HG03280 (cell line): Measurements from ENCODE around the gene ENAH.
"Not testable (repeated sequence)": the region's sequence is repeated elsewhere in the genome, so short reads cannot be mapped to it uniquely, and the experiment has no call there.

Source experiments
- ATAC-seq: cut with Tn5 transposase; IDR thresholded peaks from one replicate; pipeline ENCODE4 v1.9.1; 2021; ENCODE audit warnings: mild to moderate bottlenecking, moderate library complexity; ENCODE audit not compliant: unreplicated experiment

ENAH gene

DNA sequence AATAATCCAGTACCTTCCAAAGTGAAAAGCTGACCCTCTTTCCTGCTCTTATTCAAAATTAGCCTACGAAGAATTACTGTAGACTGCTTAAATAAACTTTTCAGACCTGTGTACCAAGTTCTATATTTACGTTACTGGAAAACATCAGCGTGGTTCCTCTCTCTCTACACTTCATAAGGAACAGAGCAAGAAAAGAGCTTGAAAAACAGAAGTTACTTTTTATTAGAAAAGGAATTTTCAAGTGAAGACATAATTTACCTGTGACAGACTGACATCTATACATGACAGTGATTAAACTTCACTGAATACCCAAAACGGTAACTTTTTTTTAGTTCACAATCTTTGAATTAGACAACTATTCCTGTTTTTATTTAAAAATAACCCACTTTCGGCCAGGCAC lies 2.7 kb downstream of the ENAH start:
- ATAC-seq, result no peak

DNA sequence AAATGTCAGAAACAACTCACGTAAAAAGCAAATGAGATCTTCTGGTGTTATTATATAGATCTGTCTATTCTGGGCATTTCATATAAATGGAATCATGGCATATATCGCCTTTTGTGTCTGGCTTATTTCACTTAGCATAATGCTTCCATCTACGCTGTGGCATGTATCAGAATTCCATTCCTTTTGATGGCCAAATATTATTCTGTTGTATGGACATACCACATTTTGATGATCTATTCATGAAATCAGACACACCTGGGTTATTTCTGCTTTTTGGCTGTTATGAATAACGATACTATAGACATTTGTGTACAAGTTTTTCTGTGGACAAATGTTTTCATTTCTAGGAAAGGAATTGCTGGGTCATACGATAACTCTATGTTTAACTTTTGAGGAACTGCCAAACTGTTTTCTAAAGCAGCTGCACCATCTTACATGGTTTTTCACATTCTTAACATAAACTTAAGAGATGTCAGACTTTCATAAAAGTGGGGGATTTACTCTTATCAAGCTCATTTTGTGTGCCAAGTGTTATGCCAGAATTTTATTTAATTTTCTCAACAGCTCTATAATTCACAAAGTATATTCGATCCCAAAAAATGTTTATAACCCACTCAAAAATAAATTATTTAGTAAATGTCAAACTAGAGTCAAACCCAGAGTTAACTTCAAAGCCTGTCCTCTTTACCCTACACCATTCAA lies 7.6 kb downstream of the ENAH start:
- ATAC-seq, result no peak

DNA sequence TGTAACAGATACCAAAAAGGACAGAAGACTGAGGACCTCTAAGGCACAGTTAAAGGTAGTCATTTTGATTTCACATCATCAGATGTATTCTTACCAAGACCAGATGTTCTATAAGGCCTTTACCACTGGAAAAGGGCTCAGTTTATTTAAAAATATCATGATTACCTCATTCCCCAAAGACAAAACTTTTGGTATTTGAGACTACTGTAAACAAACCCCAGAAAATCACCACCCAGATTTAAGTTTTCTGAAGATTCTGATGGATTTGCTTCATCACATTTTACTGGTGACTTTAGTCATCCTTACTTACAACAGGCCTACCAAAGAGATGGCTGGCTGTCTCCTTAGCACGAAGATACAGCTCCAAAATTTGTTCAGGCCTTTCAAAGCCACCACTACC lies 8.3 kb downstream of the ENAH start:
- no peak for ATAC-seq

DNA sequence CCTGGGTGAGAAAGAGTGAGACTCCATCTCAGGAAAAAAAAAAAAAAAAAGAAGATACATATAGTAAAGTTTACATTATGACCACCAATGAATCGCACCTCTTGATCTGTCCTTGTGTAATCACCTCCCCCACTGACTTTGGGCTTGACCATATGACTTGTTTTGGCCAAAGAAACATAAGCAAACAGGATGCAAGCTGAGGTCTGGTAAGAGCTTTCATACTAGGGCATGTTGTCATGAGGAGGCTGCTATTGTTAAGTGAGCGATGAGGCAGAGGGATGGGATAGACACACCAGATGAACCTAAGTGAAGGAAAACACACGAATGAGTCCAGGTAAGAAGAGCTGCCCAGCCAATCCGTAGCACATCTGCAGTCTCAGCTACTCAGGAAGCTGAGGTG lies 10.7 kb downstream of the ENAH start:
- no peak for ATAC-seq

DNA sequence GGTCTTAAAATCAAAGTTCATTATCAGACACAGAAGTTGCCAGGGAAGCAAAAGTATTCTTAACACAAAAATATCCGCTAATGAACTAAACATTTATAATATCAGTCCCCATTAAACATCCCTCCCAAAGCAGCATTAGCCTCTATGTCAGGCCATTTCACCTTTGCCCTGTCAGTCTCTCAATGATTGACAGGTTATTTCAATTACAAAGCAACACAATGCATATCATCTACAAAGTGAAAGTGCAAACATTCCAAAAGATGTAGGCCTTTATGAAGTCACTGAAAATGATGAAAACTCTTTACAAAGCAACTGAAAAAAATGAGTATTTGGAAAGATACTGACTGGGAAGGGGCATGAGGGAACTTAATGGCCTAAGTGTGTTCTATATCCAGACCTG lies 14.1 kb downstream of the ENAH start:
- no peak for ATAC-seq

DNA sequence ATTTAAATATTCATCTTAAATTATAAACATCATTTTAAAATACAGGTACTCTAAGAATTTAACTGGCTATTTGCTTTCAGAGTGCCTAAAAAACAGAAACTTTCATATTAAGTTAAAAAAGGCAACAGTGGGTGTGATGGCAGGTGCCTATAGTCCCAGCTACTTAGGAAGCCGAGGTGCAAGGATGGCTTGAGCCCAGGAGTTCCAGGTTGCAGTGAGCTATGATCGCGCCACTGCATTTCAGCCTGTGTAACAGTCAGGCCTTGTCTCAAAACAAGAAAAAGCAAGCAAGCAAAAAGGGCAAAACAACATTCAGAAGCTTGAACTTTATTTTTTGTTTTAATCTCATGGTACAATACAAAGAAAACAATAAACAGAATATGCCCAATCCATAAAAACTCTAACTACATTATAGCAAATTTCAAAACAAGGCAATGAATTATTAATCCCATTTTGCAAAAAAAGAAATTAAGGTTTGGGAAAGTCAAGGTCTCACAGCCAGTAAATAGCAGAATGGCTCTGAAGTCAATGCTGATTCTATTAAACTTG lies 15.2 kb downstream of the ENAH start:
- no peak for ATAC-seq

DNA sequence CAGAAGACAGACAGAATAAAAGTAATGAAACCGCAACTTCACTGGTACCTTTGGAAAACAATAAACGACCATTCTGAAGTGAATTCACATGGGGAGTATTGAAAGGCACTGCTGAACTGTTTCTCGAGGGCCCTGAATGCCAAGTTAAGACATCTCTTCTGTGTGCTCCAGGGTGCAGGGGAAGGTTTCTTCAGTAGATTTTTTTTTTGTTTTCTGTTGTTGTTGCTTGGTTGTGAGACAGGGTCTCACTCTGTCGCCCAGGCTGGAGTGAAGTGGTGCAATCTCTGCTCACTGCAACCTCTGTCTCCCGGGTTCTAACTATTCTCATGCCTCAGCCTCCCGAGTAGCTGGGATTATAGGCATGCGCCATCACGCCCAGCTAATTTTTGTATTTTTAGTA lies 15.9 kb downstream of the ENAH start:
- ATAC-seq, result not testable (repeated sequence)

DNA sequence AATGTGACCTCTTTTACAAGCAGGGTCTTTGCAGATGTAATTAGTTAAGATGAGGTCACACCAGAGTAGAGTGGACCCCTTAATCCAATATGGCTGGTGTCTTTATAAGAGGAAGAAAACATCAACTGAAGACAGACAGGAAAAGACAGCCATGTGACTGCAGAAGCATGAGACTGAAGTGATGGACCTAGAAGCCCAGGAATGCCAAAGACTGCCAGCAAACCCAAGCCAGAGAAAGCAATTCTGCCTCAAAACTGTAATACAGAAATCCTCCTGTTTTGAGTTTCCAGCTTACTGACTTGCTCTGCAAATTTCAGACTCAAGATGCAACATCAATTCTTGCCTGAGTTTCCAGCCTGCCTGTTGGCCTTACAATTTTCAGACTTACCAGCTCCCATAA lies 17.3 kb downstream of the ENAH start:
- ATAC-seq, result no peak

DNA sequence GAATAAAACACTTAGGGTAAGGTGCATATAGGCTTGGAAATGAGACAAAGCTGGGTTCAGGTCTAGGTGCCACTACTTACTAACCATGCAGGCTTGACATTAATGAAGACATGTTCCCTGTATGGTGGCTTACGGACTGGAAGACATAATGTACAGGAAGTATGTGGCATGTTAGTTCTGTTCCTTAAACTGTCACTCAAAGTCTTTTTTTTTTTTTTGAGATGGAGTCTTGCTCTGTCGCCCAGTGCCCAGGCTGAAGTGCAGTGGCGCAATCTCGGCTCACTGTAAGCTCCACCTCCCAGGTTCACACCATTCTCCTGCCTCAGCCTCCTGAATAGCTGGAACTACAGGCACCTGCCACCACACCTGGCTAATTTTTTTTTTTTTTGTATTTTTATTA lies 20.1 kb downstream of the ENAH start:
- not testable (repeated sequence) for ATAC-seq

DNA sequence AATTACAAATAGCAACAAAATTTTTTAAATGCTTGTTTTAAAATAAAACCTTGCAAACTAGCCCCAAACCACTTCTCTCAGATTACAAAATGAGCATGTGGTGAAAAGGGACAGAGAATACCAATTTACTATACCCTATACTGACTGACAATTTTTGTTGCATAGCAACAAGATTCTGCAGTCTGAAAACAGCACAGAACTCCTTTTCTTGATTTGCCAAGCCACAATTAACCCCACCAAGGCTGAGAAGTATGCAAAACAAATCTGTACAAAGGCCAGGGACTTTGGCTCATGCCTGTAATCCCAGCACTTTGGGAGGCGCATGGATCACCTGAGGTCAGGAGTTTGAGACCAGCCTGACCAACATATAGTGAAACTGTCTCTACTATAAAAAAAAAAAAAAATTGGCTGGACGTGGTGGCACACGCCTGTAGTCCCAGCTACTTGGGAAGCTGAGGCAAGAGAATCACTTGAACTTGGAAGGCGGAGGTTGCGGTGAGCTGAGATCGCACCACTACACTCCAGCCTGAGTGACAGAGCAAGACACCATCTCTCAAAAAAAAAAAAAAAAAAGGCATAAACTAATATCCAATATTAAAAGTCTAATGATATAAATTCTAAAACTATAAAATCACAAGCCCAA lies 21.8 kb downstream of the ENAH start:
- ATAC-seq, result no peak

DNA sequence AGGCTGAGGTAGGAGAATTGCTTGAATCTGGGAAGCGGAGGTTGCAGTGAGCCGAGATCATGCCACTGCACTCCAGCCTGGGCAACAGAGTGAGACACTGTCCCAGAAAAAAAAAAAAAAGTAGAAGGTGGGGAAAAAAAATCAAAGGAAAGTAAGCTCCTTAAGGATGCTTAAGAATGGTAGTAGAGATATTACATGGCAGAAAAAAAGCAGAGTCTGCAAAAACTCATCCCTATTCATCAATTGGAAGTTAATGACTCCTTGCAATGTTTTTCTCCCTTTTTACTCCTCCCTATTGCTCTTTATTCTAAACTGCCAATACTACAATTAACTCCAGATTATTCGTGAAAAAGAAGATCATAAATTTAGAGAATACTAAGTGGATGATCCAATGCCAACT lies 23.4 kb downstream of the ENAH start:
- no peak for ATAC-seq

DNA sequence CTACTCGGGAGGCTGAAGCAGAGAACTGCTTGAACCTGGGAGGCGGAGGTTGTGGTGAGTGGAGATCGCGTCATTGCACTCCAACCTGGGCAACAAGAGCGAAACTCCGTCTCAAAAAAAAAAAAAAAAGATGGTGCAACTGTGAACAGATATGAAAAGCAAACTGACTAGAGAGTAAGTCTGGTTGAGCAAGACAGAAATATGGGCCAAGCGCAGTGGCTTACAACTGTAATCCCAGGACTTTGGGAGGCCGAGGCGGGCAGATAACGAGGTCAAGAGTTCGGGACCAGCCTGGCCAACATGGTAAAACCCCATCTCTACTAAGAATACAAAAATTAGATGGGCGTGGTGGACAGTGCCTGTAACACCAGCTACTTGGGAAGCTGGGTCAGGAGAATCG lies 24.1 kb downstream of the ENAH start:
- ATAC-seq, result not testable (repeated sequence)

DNA sequence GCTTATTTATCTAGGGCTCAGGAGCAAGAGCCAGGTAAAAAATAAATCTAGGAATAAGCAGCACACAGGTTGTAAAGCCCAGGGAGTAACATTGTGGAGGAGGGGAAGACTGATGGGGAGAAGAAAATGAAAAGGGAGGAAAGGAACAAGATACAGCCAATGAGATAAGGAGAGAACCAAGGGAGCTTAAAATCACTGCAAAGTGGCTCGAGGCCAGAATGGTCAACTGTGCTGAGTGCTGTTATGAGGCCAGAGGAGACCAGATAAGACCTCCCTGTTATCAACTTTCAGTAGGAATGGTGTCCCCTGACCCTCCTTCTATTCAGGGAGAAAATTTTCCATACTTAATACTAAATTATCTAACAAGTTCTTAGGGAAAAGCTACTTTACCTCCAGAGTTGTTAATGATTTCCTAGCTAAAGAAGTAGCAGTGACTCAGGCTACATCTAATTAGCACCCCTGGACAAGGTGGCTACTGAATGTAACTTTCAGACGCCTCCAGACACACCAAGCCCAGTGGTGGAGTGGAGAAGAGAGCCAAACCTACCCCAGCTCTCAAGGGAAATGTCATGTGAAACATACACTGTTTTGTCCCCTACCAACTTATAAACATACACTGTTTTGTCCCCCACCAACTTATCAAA lies 25.5 kb downstream of the ENAH start:
- ATAC-seq, result no peak

DNA sequence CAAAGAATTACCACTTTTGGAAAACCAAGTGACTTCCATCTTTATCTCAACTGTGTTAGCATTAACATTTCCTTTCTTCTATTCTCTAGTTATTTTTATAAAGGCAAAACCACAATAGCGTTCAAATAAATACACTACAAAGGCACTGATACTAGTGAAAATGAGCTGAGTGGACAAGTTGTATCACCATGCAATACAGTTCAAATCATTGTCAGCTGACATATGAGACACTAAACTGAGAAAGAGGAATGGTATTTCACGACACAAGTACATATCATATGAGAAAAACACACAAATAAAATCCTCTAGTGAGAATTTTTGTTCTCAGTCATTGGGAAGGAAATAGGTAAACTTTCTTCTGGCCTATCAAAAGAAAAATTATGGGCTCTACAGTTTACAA lies 26.2 kb downstream of the ENAH start:
- ATAC-seq, result no peak

DNA sequence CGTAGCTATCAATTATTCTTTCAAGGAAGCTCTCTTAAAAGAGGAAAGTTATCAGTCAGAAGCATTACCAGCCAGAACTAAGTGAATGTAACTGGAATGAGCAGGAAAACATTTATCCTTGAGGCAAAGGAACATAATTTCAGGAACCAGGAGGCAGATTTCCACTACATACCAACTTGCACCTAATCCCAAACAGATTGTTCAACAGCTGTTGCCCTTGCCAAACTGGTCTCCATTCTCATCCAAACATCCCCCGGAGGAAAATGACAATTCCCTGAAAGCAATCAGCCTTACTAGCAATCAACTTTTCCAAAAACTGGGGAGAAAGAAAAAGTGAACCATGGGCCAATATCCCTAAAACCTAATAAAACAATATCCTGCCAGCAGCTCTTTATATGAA lies 35.0 kb downstream of the ENAH start:
- ATAC-seq, result no peak

DNA sequence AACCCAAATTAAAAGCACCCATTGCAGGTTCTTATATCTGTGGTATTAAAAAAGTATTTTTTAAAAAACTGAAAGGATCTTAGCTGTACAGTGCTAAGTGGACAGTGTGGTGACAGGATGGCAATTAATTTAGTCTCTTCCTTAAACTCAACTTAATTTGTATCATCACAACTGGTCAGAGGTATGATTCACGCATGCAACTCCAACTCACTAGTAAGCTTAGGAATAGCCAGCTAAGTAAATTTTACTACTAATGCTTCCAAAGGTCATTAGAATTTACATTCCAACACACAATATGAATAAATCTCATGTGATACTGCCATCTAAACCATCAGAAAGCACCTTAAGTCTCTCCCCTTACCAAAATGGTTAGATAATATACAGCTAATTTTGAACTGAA lies 35.4 kb downstream of the ENAH start:
- no peak for ATAC-seq

DNA sequence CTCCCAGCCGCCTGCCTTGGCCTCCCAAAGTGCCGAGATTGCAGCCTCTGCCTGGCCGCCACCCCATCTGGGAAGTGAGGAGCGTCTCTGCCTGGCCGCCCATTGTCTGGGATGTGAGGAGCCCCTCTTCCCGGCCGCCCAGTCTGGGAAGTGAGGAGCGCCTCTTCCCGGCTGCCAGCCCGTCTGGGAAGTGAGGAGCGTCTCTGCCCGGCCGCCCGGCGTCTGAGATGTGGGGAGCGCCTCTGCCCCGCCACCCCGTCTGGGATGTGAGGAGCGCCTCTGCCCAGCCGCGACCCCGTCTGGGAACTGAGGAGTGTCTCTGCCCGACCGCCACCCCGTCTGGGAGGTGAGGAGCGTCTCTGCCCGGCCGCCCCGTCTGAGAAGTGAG lies 37.5 kb downstream of the ENAH start:
- ATAC-seq, result not testable (repeated sequence)

DNA sequence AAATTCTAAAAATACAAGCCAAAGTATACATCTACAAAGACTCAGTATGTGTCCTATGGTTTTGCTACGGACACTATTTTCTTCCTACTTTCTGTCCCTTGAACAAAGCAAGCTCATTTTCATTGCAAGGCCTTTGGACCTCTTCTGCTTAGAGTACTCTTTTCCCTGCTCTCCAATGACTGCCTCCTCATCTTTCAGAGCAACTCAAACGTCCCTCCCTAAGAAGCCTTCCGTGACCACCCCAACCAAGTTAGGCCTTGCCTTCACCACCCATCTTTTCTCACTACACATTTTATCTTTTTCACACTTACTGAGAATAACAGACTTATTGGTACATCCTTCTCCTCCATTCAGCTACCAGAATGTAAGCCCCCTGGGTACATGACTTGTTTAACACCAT lies 39.9 kb downstream of the ENAH start:
- ATAC-seq, result no peak

DNA sequence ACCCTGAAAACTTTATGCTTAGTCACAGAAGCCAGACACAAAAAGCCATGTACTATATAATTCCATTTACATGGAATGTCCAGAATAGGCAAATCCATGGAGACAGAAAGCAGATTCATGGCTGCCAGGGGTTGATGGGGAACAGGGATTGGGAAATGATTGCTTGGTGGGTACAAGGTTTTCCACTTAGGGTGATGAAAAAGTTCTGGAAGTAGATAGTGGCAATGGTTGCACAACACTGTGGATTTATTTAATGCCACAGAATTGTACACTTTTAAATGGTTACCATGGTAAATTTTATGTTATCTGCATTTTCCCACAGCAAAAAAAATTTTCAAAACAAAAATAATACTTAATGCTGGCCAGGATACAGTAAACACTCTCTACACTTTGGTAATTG lies 40.6 kb downstream of the ENAH start:
- no peak for ATAC-seq

DNA sequence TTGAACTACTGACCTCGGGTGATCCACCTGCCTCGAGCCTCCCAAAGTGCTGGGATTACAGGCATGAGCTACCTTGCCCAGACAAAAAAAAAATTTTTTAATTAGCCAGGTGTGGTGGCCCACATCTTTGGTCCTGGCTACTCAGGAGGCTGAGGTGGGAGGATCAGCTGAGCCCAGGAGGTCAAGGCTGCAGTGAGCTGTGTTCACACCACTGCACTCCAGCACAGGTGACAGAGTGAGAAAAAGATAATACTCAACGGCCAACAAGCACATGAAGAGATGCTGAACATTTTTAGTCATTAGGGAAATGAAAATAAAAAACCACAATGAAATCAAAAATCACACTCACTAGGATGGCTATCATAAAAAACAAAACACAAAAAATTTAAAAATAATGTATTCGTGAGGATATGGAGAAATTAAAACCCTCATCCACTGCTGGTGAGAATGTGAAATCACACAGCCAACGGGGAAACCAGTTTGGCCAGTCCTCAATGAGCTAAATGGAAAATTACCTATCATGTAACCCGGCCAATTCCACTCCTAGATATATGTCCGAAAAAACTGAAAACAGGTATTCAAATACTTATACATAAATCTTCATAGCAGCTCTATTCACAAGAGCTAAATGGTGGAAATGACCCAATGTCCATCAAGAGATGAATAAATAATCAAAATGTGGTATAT lies 41.2 kb downstream of the ENAH start:
- ATAC-seq, result no peak

DNA sequence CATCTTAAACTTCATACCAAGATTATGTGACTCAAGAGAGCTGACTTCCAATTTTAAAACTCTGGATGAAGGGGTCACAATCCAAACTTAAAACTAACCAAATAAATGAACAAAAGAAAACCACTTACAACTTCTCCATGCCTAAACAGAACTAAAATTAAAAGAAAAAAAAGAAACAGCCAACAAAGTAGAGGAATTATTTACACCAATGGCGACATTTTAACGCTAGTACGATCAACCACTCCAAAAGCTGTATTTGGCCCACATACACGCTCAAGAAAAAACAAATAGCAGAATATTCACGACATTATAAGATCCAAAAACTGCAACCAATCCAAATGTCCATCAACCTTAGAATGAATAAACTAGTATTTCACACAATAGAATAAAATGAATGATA lies 42.4 kb downstream of the ENAH start:
- no peak for ATAC-seq
